ENCODE measurements around the gene HS3ST4. TPM values are rescaled to one million over a fixed set of nuclear protein-coding genes. Genes with fewer than 3 reads are reported as not detected.
"Not testable (repeated sequence)": the region's sequence is repeated elsewhere in the genome, so short reads cannot be mapped to it uniquely, and the experiment has no call there.

Gene HS3ST4
- total RNA-seq, 4 donors from 2014 or later: 0.11 TPM; not detected in 3

DNA sequence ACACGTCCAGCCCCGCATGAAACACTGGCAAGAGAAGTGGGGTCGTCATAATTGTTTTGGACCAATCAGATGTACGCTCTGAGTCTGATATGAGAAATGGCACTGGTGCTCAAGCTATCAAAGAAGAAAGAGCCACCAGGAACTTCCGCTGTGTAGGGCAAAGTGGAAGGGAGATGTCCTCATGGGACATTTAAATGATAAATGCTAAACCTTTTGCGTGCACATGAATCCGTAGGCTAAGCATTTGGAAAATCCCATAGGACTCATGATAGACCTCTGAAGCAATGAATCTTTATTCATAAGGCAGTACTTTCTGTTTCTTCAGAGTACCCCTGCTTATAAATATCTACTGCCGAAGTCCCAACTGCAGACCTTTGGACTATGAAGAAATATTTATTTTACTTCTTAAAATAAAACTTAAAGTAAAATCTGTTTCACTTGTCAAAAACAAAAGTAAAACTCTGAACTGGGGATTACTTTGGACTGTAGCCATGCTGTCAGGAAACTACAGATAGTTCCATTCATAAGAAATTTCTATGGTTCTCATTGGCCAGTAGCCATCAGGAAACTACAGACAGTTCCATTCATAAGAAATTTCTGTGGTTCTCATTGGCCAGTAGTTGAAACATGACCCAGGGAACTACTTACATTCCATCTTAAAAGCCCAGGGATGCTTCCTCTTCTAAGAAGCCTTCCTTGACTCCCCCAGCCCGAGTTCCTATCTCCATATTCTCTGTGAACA is 335.1 kb downstream of the HS3ST4 start:
- Histone ChIP-seq H3K4me3 (replicated peaks in 1 of 3) (no peak overlapping the region), H3K4me1 (no peaks in the 10 kb centered on the region), H3K36me3 (no peaks in the 10 kb centered on the region), H3K27ac (no peak overlapping the region), H3K27me3 (no peaks in the 10 kb centered on the region), H3K9me3 (no peaks in the 10 kb centered on the region)
- TF ChIP-seq POLR2A (IDR thresholded peaks at IDR 0.05): no peak
- TF ChIP-seq, protein P1, sequence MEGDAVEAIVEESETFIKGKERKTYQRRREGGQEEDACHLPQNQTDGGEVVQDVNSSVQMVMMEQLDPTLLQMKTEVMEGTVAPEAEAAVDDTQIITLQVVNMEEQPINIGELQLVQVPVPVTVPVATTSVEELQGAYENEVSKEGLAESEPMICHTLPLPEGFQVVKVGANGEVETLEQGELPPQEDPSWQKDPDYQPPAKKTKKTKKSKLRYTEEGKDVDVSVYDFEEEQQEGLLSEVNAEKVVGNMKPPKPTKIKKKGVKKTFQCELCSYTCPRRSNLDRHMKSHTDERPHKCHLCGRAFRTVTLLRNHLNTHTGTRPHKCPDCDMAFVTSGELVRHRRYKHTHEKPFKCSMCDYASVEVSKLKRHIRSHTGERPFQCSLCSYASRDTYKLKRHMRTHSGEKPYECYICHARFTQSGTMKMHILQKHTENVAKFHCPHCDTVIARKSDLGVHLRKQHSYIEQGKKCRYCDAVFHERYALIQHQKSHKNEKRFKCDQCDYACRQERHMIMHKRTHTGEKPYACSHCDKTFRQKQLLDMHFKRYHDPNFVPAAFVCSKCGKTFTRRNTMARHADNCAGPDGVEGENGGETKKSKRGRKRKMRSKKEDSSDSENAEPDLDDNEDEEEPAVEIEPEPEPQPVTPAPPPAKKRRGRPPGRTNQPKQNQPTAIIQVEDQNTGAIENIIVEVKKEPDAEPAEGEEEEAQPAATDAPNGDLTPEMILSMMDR (IDR thresholded peaks at IDR 0.05): no peak
- intact Hi-C loops (cut with DNase I): no loop called here
- DNase-seq: no peak
- WGBS, 2 donors: 63 to 72% methylated on average over 9 of the region's 9 CpGs

DNA sequence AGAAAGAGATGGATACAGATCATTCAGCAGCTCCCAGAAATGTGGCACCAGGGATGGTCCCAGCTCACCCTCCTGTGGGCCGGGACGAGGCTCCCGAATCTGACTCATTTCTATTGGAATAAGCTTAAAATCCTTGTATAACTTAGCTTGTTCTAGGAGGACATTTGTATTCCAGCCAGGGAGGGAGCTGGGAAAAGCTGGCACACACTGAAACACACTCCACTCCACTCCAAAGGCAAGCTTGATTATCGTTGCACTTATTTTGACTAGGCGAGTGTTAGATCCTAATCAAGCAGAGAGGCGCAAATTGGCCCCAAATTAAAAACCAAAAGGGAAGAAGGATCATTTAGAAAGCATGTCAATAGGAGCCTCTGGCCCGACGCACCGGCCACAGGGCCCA is 339.5 kb downstream of the HS3ST4 start:
- no peaks in the 10 kb centered on the region for H3K36me3 ChIP-seq
- no peak overlapping the region for H3K4me3 ChIP-seq (replicated peaks in 1 of 3)
- no peak for DNase-seq
- intact Hi-C loops (cut with DNase I): no loop called here
- no peak overlapping the region for H3K27ac ChIP-seq
- no peaks in the 10 kb centered on the region for H3K27me3 ChIP-seq
- H3K9me3 ChIP-seq: no peaks in the 10 kb centered on the region
- no peaks in the 10 kb centered on the region for H3K4me1 ChIP-seq
- WGBS, 2 donors: 77 to 80% methylated on average over 9 of the region's 9 CpGs
- TF ChIP-seq, protein P1 (IDR thresholded peaks at IDR 0.05): no peak
- TF ChIP-seq POLR2A (IDR thresholded peaks at IDR 0.05): no peak

DNA sequence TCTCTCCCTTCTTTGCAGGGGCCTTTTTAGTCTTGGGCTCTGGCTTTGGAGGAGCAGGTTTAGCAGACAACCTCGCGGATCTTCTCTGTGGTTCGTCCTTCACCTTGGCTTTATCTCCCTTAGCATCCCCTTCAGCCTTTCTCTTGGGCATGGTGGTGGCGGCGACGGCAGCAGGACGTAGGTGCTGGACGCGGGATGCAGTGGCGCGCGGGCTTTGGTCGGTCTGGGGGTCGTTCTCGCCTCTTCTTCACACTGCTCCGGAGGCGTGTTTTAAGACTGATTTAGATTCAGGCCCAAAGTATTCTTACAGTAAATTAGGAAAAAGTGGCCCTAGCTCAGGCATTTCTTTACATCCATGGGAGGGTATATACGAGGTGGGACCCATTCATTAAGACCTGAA is 340.9 kb downstream of the HS3ST4 start:
- intact Hi-C loops (cut with DNase I): not testable (repeated sequence)
- WGBS, 2 donors: 89 to 92% methylated on average over 18 of the region's 18 CpGs

DNA sequence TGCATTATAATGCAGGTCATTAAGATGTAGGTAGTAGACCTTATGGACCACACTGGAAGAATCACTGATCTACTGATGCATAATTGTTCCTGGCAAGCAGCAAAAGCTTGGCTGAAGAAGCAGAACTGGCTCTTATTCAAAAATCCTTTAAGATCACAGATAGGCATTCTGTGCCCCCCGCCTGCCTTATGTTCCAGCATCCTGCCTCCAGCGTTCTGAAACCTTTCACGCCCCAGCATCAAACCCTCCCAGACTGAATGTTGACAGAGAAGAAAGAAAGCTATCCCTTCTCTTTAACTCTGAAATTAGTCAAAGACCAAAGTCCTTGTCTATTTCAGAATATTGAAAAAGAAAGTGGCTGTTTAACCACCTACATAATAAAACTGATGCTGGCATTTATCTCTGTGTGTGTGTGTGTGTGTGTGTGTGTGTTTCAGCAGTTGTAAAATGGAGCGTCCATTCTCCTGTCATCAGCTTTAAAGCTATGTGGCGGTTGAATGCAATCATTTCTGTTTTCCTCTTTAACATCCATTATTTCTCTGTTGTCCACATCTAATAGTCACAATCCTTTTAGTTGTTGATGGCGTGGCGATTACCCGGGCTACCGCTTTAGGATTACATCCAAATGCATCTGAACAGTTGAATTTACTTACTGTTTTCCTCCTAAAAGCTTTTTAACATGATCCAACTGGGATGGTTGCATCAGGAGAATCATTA is 350.4 kb downstream of the HS3ST4 start:
- Histone ChIP-seq H3K27me3 (no peaks in the 10 kb centered on the region), H3K27ac (no peak overlapping the region), H3K36me3 (no peaks in the 10 kb centered on the region), H3K4me3 (replicated peaks in 1 of 3) (no peak overlapping the region), H3K4me1 (no peaks in the 10 kb centered on the region), H3K9me3 (no peaks in the 10 kb centered on the region)
- WGBS, 2 donors: 80 to 83% methylated on average over 9 of the region's 9 CpGs
- TF ChIP-seq, protein P1 (IDR thresholded peaks at IDR 0.05): no peak
- TF ChIP-seq POLR2A (IDR thresholded peaks at IDR 0.05): no peak
- intact Hi-C loops (cut with DNase I): no loop called here
- no peak for DNase-seq

More for the DNA sequence above, 340.9 kb downstream of the HS3ST4 start:
- not testable (repeated sequence) for DNase-seq; H3K27me3 ChIP-seq; H3K4me1 ChIP-seq; H3K9me3 ChIP-seq; H3K27ac ChIP-seq; H3K36me3 ChIP-seq; H3K4me3 ChIP-seq (replicated peaks in 1 of 3)

DNA sequence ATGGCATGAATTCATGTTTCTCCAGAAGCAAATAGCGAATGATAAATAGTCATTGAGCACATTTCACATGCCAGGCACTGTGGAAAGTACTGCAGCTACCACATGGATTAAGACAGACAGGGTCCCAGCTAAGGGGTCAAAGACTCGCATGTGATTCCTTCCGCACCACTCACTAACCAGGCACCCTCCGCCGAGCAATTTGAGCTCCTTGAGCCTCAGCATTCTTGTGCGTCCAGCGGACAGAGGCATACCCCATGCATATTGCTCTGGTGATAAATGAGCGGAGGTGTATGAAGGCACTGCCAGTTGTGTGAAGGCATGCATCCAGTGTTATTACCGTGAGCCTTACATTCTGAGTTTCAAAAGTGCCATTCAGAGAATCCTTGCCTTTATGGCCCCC is 358.7 kb downstream of the HS3ST4 start:
- no peak for TF ChIP-seq POLR2A (IDR thresholded peaks at IDR 0.05)
- Histone ChIP-seq H3K4me1 (peaks cover 0 to 5% of the 10 kb centered on the region in 2 donors), H3K4me3 (replicated peaks in 1 of 3) (no peak overlapping the region), H3K27me3 (no peaks in the 10 kb centered on the region), H3K36me3 (no peaks in the 10 kb centered on the region), H3K27ac (no peak overlapping the region), H3K9me3 (no peaks in the 10 kb centered on the region)
- WGBS, 2 donors: 39 to 57% methylated on average over 9 of the region's 9 CpGs
- no peak for DNase-seq
- intact Hi-C loops (cut with DNase I): no loop called here

DNA sequence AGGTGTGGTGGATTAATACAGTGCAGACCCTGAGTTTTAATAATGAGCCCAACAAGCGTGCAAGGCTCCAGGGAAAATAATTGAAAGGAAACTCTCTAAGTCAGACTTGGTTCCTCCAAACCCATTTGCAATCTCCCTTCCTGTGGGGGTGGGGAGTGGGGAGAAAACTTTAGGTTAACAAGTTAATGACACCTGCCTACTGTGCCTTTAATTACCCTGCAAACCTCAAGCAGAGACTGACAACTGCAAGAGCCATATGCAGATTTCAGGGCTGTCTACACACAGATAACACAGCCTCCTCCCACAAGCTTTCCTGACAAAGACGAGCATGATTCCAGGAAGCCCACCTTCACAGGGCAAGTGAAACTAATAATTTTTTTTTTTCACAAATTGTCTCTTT is 359.3 kb downstream of the HS3ST4 start:
- Histone ChIP-seq H3K9me3 (no peaks in the 10 kb centered on the region), H3K27ac (no peak overlapping the region), H3K4me1 (peaks cover 0 to 11% of the 10 kb centered on the region in 2 donors), H3K36me3 (no peaks in the 10 kb centered on the region), H3K27me3 (no peaks in the 10 kb centered on the region), H3K4me3 (replicated peaks in 1 of 3) (no peak overlapping the region)
- no peak for DNase-seq
- TF ChIP-seq POLR2A (IDR thresholded peaks at IDR 0.05): no peak
- TF ChIP-seq, protein P1 (IDR thresholded peaks at IDR 0.05): no peak
- WGBS, 2 donors: 6 to 17% methylated on average over 2 of the region's 2 CpGs
- intact Hi-C loops (cut with DNase I): no loop called here

Data from thyroid gland (tissue), 4 donors.